GM12878 (cell line): ENCODE measurements around the gene PCDHB1. TPM values are rescaled to one million over a fixed set of nuclear protein-coding genes. Genes with fewer than 3 reads are reported as not detected.

Experiments used
- ATAC-seq: fragments of 200-7000 bp; cut with Tn5 transposase; 3 replicates; pipeline ENCODE4 v1.9.1; 2020; ENCODE audit warnings: mild to moderate bottlenecking, moderate library complexity
- BruUV-seq: library from RNA; stranded (reverse); fragments of 400-500 nt; replicated peaks from 2 replicates; lab custom pipeline; 2021; lab: Mats Ljungman, UMichigan
- CTCF ChIA-PET: fragments of 300-600 bp; sonication (Branson Sonifier 250); formaldehyde crosslinking; extraction: SDS; loops from one replicate; lab custom pipeline; 2021; ENCODE audit warnings: inconsistent platforms; lab: Yijun Ruan, JAX
- POLR2A ChIA-PET: fragments of 350-600 bp; formaldehyde crosslinking; extraction: SDS; loops from one replicate; lab custom pipeline; 2021; ENCODE audit warnings: inconsistent platforms; lab: Charles Lee
- RAD21 ChIA-PET: fragments of 300-600 bp; sonication (Branson Sonifier 250); formaldehyde crosslinking; loops from one replicate; lab custom pipeline; 2023; ENCODE audit warnings: antibody characterized with exemption; ENCODE audit not compliant: unreplicated experiment; lab: Charles Lee
- SMC1A ChIA-PET: fragments of 300-600 bp; sonication (Branson Sonifier 250); formaldehyde crosslinking; loops from one replicate; lab custom pipeline; 2023; ENCODE audit not compliant: unreplicated experiment, uncharacterized antibody; lab: Charles Lee
- DNase-seq: peaks from one replicate; pipeline ENCODE4 v3.0.0-alpha.2; 2011; ENCODE audit warnings: low read depth, low spot score
- FAIRE-seq: peaks from 3 replicates; lab custom pipeline; 2011; peaks lifted over from hg19 to GRCh38; lab: Jason Lieb, UNC
- H2AFZ ChIP-seq: 2 replicates; pipeline ENCODE4 v1.6.0; 2011; ENCODE audit warnings: low read depth, low read length, control low read depth; ENCODE audit not compliant: control insufficient read depth
- H3K27ac ChIP-seq: 2 replicates; pipeline ENCODE4 v1.5.1; 2011; ENCODE audit warnings: control low read depth; ENCODE audit not compliant: control insufficient read depth, insufficient read depth
- H3K27me3 ChIP-seq, 2 experiments: replicated peaks in 1 of 2; 2 replicates each; pipeline versions ENCODE4 v1.6.0 to v1.6.1; 2011; ENCODE audit warnings: low read length in 1 of 2; ENCODE audit not compliant: control insufficient read depth in 2 of 2, insufficient read depth in 2 of 2
- H3K36me3 ChIP-seq, 2 experiments: 2 replicates each; pipeline ENCODE4 v1.5.1; 2011; ENCODE audit warnings: low read length in 1 of 2; ENCODE audit not compliant: control insufficient read depth in 2 of 2, insufficient read depth in 2 of 2
- H3K4me1 ChIP-seq: 2 replicates; pipeline ENCODE4 v1.6.1; 2011; ENCODE audit warnings: mild to moderate bottlenecking, low read length, moderate library complexity, mixed read lengths; ENCODE audit not compliant: control insufficient read depth, insufficient read depth
- H3K4me2 ChIP-seq: 2 replicates; pipeline ENCODE4 v1.6.0; 2011; ENCODE audit warnings: control low read depth; ENCODE audit not compliant: control insufficient read depth, insufficient read depth
- H3K4me3 ChIP-seq: fragments of 200-600 bp; sonication (generic); 2 replicates; pipeline ENCODE4 v1.5.1; 2016
- H3K79me2 ChIP-seq: 2 replicates; pipeline ENCODE4 v1.6.0; 2011; ENCODE audit warnings: low read length; ENCODE audit not compliant: control insufficient read depth, insufficient read depth
- H3K9ac ChIP-seq: 2 replicates; pipeline ENCODE4 v1.8.0; 2011; ENCODE audit warnings: low read length, control low read depth, mixed read lengths; ENCODE audit not compliant: control insufficient read depth, insufficient read depth
- H3K9me3 ChIP-seq: replicated peaks from 3 replicates; pipeline ENCODE4 v1.5.1; 2011; ENCODE audit warnings: mild to moderate bottlenecking, low read length; ENCODE audit not compliant: control insufficient read depth, insufficient read depth
- H4K20me1 ChIP-seq: 2 replicates; pipeline ENCODE4 v1.6.0; 2011; ENCODE audit not compliant: control insufficient read depth, insufficient read depth
- BHLHE40 ChIP-seq, 2 experiments: fragments of 450-650 bp in 1 of 2; IDR thresholded peaks; 2 replicates each; pipeline ENCODE4 v1.6.1; 2011 to 2017; ENCODE audit warnings: low read depth in 2 of 2, borderline replicate concordance in 1 of 2, improper control_type of control experiment in 1 of 2, low read length in 1 of 2, mild to moderate bottlenecking in 1 of 2
- KLF5 ChIP-seq: fragments of 450-650 bp; IDR thresholded peaks from 2 replicates; pipeline ENCODE4 v1.6.1; 2014; ENCODE audit warnings: mild to moderate bottlenecking; ENCODE audit not compliant: partially characterized antibody
- LARP7 ChIP-seq: fragments of 450-650 bp; IDR thresholded peaks from 2 replicates; pipeline ENCODE4 v1.6.1; 2017; ENCODE audit warnings: mild to moderate bottlenecking
- MYC ChIP-seq: IDR thresholded peaks from 2 replicates; pipeline ENCODE4 v1.6.1; 2011; ENCODE audit warnings: mild to moderate bottlenecking, low read length, moderate library complexity, inconsistent platforms; ENCODE audit not compliant: insufficient read depth, insufficient replicate concordance, insufficient read length, severe bottlenecking
- PML ChIP-seq: IDR thresholded peaks from 2 replicates; pipeline ENCODE4 v1.6.1; 2012; ENCODE audit warnings: low read length, inconsistent platforms
- POLR2AphosphoS2 ChIP-seq: IDR thresholded peaks from 2 replicates; pipeline ENCODE4 v1.6.1; 2011; ENCODE audit warnings: low read depth, mild to moderate bottlenecking, low read length, improper control_type of control experiment, moderate library complexity
- WGBS: methylation state at CpG from one replicate; pipeline ENCODE4 v1.1.6; 2016; ENCODE audit warnings: low lambda C conversion rate; ENCODE audit not compliant: insufficient replicate concordance, insufficient coverage; ENCODE audit errors: missing lambda C conversion rate; 5-methylcytosine and 5-hydroxymethylcytosine counted together
- in situ Hi-C: fragments of 300-500 bp; cut with MboI; formaldehyde crosslinking; loops from 9 replicates; pipeline ENCODE4 v1.14.3; 2018; ENCODE audit warnings: mixed read lengths
- intact Hi-C: fragments of 100-400 bp; cut with micrococcal nuclease; formaldehyde crosslinking; loops from one replicate; pipeline ENCODE4 v1.14.2; 2022; ENCODE audit not compliant: unreplicated experiment
- polyA plus RNA-seq, 11 experiments: library from polyadenylated mRNA; depleted of rRNA in 4 of 11; unstranded in 6 of 11; stranded (reverse) in 5 of 11; fragments of >200 nt; fragmentation: Nextera tagmentation in 4 of 11; fragmentation: Illumina TruSeq in 1 of 11; extraction: Ambion mirVana in 4 of 11; extraction: Trizol in 1 of 11; gene quantifications; 1 replicate in 1 of 11; 2 replicates in 10 of 11; pipeline versions ENCODE4 v1.2.1 to v1.2.3, GENCODE V29; 2011 to 2016; ENCODE audit warnings: inconsistent platforms in 2 of 11, missing spikeins in 2 of 11, low read depth in 1 of 11
- total RNA-seq, 4 experiments: library from RNA; depleted of rRNA in 3 of 4; stranded (reverse); fragments of >200 nt in 3 of 4; fragmentation: Illumina TruSeq in 1 of 4; extraction: Trizol in 1 of 4; gene quantifications; 2 replicates each; pipeline versions ENCODE4 v1.2.1 to v1.2.3, GENCODE V29; 2013 to 2021
- TF ChIP-seq, protein P1 (sequence below): fragments of 450-650 bp; IDR thresholded peaks from 2 replicates; pipeline ENCODE4 v1.6.1; 2017; ENCODE audit warnings: low read depth, mild to moderate bottlenecking, moderate library complexity
- TF ChIP-seq, protein P2 (sequence below): IDR thresholded peaks from 2 replicates; pipeline ENCODE4 v1.6.1; 2011; ENCODE audit warnings: borderline replicate concordance, low read depth, mild to moderate bottlenecking, moderate library complexity, low read length; ENCODE audit not compliant: insufficient read depth, poor library complexity, severe bottlenecking
- TF ChIP-seq, protein P3 (sequence below): fragments of 450-650 bp; formaldehyde crosslinking; IDR thresholded peaks from 2 replicates; pipeline ENCODE4 v1.4.0; 2022; ENCODE audit warnings: mild to moderate bottlenecking, moderate library complexity

The PCDHB1 gene
- total and polyA plus RNA-seq, 10 of the 15 experiments (the other 5 are each of a cell fraction or from before 2014, with no cell fraction given), result not detected

DNA sequence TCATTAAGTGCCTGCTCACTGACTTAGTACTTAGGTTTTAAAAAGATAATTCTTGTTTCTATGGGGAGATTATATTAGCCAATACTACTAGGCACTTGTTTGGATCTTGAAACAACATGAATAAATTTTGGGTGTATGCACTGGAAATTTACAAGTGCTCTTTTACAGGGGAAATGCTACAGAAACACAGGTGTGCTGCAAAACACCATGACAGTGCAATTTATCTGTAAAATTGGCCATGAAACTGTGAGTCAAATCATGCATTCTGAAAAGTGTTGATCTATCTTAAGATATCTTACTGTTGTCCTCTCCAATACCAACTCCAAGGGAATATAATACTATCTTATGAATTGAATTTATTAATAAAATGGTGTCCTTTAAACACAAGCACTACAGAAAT, 12.1 kb upstream of the PCDHB1 start:
- Histone ChIP-seq H3K9me3 (no peaks in the 10 kb centered on the region; the same call in 2 of the 3 replicates), H3K4me3 (no peak overlapping the region), H3K4me2 (no peak overlapping the region), H4K20me1 (no peaks in the 10 kb centered on the region), H3K27me3 (no peaks in the 10 kb centered on the region), H2AFZ (no peak overlapping the region), H3K9ac (no peak overlapping the region), H3K27ac (no peak overlapping the region), H3K79me2 (no peaks in the 10 kb centered on the region), H3K4me1 (no peaks in the 10 kb centered on the region), H3K36me3 (no peaks in the 10 kb centered on the region)
- TF ChIP-seq, protein P1, sequence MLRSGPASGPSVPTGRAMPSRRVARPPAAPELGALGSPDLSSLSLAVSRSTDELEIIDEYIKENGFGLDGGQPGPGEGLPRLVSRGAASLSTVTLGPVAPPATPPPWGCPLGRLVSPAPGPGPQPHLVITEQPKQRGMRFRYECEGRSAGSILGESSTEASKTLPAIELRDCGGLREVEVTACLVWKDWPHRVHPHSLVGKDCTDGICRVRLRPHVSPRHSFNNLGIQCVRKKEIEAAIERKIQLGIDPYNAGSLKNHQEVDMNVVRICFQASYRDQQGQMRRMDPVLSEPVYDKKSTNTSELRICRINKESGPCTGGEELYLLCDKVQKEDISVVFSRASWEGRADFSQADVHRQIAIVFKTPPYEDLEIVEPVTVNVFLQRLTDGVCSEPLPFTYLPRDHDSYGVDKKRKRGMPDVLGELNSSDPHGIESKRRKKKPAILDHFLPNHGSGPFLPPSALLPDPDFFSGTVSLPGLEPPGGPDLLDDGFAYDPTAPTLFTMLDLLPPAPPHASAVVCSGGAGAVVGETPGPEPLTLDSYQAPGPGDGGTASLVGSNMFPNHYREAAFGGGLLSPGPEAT, result no peak
- intact Hi-C loops (no loop called here), in situ Hi-C loops (loop anchor here (25.0 kb wide), 1 partner anchor 802 kb away; no protein-coding TSS in a partner anchor)
- ChIA-PET POLR2A (no interaction called here), SMC1A (no interaction called here), RAD21 (no interaction called here), CTCF (no interaction called here)
- BruUV-seq, result no TSS peak
- ATAC-seq, result no peak
- FAIRE-seq, result no peak
- no peak for DNase-seq

DNA sequence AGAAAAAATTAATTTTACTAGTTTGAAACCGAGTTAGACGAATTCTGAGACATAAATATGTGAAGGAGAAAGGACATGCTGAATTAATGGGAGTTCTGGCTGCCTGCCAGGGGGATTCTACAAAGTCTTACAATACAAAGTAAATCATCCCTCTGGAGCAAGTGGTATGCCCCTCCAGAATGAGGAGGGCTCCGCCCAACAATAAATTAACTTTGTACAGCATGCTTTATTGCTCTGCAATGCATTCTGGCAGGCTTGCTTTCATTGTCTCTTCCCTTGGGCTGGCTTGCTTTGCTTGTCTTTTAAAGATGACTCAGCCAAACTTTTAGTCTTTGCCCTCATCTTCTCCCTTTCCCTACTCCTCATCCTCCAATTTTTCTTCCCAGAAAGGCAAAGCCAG, 11.7 kb upstream of the PCDHB1 start:
- no peak for DNase-seq
- Histone ChIP-seq H3K9me3 (no peaks in the 10 kb centered on the region; the same call in 2 of the 3 replicates), H3K27me3 (no peaks in the 10 kb centered on the region), H3K27ac (no peak overlapping the region), H3K4me3 (no peak overlapping the region), H3K36me3 (no peaks in the 10 kb centered on the region), H3K4me1 (no peaks in the 10 kb centered on the region), H2AFZ (no peak overlapping the region), H3K79me2 (no peaks in the 10 kb centered on the region), H4K20me1 (no peaks in the 10 kb centered on the region), H3K4me2 (no peak overlapping the region), H3K9ac (no peak overlapping the region)
- POLR2A ChIA-PET, result no interaction called here
- TF ChIP-seq PML (no peak), POLR2AphosphoS2 (no peak), LARP7 (no peak), MYC (no peak), BHLHE40 (IDR thresholded peaks at IDR 0.05; ENCODE audit: borderline replicate concordance in 1 of 2, low read depth in 2 of 2, low read length in 1 of 2) (no peak), KLF5 (no peak)
- TF ChIP-seq, protein P2, sequence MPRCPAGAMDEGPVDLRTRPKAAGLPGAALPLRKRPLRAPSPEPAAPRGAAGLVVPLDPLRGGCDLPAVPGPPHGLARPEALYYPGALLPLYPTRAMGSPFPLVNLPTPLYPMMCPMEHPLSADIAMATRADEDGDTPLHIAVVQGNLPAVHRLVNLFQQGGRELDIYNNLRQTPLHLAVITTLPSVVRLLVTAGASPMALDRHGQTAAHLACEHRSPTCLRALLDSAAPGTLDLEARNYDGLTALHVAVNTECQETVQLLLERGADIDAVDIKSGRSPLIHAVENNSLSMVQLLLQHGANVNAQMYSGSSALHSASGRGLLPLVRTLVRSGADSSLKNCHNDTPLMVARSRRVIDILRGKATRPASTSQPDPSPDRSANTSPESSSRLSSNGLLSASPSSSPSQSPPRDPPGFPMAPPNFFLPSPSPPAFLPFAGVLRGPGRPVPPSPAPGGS, result no peak
- TF ChIP-seq, protein P3, sequence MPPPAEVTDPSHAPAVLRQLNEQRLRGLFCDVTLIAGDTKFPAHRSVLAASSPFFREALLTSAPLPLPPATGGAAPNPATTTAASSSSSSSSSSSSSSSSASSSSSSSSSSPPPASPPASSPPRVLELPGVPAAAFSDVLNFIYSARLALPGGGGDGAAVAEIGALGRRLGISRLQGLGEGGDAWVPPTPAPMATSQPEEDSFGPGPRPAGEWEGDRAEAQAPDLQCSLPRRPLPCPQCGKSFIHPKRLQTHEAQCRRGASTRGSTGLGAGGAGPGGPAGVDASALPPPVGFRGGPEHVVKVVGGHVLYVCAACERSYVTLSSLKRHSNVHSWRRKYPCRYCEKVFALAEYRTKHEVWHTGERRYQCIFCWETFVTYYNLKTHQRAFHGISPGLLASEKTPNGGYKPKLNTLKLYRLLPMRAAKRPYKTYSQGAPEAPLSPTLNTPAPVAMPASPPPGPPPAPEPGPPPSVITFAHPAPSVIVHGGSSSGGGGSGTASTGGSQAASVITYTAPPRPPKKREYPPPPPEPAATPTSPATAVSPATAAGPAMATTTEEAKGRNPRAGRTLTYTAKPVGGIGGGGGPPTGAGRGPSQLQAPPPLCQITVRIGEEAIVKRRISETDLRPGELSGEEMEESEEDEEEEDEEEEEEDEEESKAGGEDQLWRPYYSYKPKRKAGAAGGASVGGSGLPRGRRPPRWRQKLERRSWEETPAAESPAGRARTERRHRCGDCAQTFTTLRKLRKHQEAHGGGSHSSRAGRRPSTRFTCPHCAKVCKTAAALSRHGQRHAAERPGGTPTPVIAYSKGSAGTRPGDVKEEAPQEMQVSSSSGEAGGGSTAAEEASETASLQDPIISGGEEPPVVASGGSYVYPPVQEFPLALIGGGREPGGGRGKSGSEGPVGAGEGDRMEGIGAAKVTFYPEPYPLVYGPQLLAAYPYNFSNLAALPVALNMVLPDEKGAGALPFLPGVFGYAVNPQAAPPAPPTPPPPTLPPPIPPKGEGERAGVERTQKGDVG (CRISPR knock-in tag), result no peak
- WGBS, result 26% methylated on average over 3 of the region's 3 CpGs
- SMC1A ChIA-PET, result no interaction called here
- no peak for FAIRE-seq
- CTCF ChIA-PET, result no interaction called here
- BruUV-seq, result no TSS peak
- no peak for ATAC-seq
- in situ Hi-C loops, result loop anchor here (25.0 kb wide), 1 partner anchor 802 kb away; no protein-coding TSS in a partner anchor
- RAD21 ChIA-PET, result no interaction called here
- intact Hi-C loops, result no loop called here
